Measurements from ENCODE around the gene CGNL1. TPM values are rescaled to one million over a fixed set of nuclear protein-coding genes. Genes with fewer than 3 reads are reported as not detected.

Gene CGNL1
- total RNA-seq, 2 donors from 2014 or later = 3.9 to 4.7 TPM

GRCh38 chr15:57335293-57335715, 41.0 kb upstream of the CGNL1 start:
- no peak overlapping the region for H3K27ac ChIP-seq
- TF ChIP-seq CTCF (IDR thresholded peaks at IDR 0.05) = no peak
- intact Hi-C loops (cut with DNase I) = no loop called here

GRCh38 chr15:57335719-57336118, 40.6 kb upstream of the CGNL1 start:
- no peak for DNase-seq
- TF ChIP-seq CTCF (IDR thresholded peaks at IDR 0.05) = no peak
- Histone ChIP-seq H3K9me3 (no peaks in the 10 kb centered on the region), H3K36me3 (no peaks in the 10 kb centered on the region), H3K4me3 (no peak overlapping the region), H3K27me3 (no peaks in the 10 kb centered on the region), H3K4me1 (no peaks in the 10 kb centered on the region), H3K9ac (ENCODE audit: low read depth in 2 of 2, low read length in 2 of 2) (no peak overlapping the region), H3K27ac (no peak overlapping the region)
- intact Hi-C loops (cut with DNase I) = no loop called here

More at GRCh38 chr15:57335293-57335715, 41.0 kb upstream of the CGNL1 start:
- H3K36me3 ChIP-seq = no peaks in the 10 kb centered on the region
- no peak overlapping the region for H3K4me3 ChIP-seq
- no peak for DNase-seq
- H3K9me3 ChIP-seq = no peaks in the 10 kb centered on the region
- H3K4me1 ChIP-seq = no peaks in the 10 kb centered on the region
- H3K9ac ChIP-seq (ENCODE audit: low read depth in 2 of 2, low read length in 2 of 2) = no peak overlapping the region
- H3K27me3 ChIP-seq = no peaks in the 10 kb centered on the region

- Histone ChIP-seq H3K27ac (no peak overlapping the region), H3K27me3 (no peaks in the 10 kb centered on the region), H3K4me1 (no peaks in the 10 kb centered on the region), H3K36me3 (no peaks in the 10 kb centered on the region), H3K9ac (ENCODE audit: low read depth in 2 of 2, low read length in 2 of 2) (no peak overlapping the region), H3K4me3 (no peak overlapping the region), H3K9me3 (no peaks in the 10 kb centered on the region)
- DNase-seq = no peak
- intact Hi-C loops (cut with DNase I) = no loop called here
- TF ChIP-seq CTCF (IDR thresholded peaks at IDR 0.05) = no peak
Measured at GRCh38 chr15:57337868-57338411, 38.4 kb upstream of the CGNL1 start.

GRCh38 chr15:57339321-57339720, 37.0 kb upstream of the CGNL1 start:
- intact Hi-C loops (cut with DNase I) = no loop called here

GRCh38 chr15:57340682-57341259, 35.5 kb upstream of the CGNL1 start:
- DNase-seq = peak; percentile 40
- peak; percentile 90 for TF ChIP-seq CTCF (IDR thresholded peaks at IDR 0.05)

More at GRCh38 chr15:57339321-57339720, 37.0 kb upstream of the CGNL1 start:
- H3K9me3 ChIP-seq = no peaks in the 10 kb centered on the region
- TF ChIP-seq CTCF (IDR thresholded peaks at IDR 0.05) = no peak
- no peak for DNase-seq
- no peaks in the 10 kb centered on the region for H3K4me1 ChIP-seq
- H3K36me3 ChIP-seq = no peaks in the 10 kb centered on the region
- no peak overlapping the region for H3K4me3 ChIP-seq
- no peak overlapping the region for H3K9ac ChIP-seq (ENCODE audit: low read depth in 2 of 2, low read length in 2 of 2)
- H3K27me3 ChIP-seq = no peaks in the 10 kb centered on the region
- H3K27ac ChIP-seq = no peak overlapping the region

More at GRCh38 chr15:57340682-57341259, 35.5 kb upstream of the CGNL1 start:
- no peaks in the 10 kb centered on the region for H3K4me1 ChIP-seq
- no peaks in the 10 kb centered on the region for H3K27me3 ChIP-seq
- no peaks in the 10 kb centered on the region for H3K9me3 ChIP-seq
- no peak overlapping the region for H3K27ac ChIP-seq
- H3K36me3 ChIP-seq = no peaks in the 10 kb centered on the region
- no peak overlapping the region for H3K9ac ChIP-seq (ENCODE audit: low read depth in 2 of 2, low read length in 2 of 2)
- intact Hi-C loops (cut with DNase I) = loop anchor here (2.0 to 5.0 kb wide), 2 partner anchors 122 to 190 kb away; no protein-coding TSS in a partner anchor
- H3K4me3 ChIP-seq = no peak overlapping the region

Data from colonic mucosa (tissue), 4 donors.